Measurements from ENCODE around the gene ESPNL.
"Not testable (repeated sequence)": the region's sequence is repeated elsewhere in the genome, so short reads cannot be mapped to it uniquely, and the experiment has no call there.

Gene ESPNL

GRCh38 chr2:238114851-238115660 is 14.9 kb downstream of the ESPNL start:
- DNase-seq (ENCODE audit: low spot score): no peak

GRCh38 chr2:238115709-238116108 is 15.6 kb downstream of the ESPNL start:
- not testable (repeated sequence) for DNase-seq (ENCODE audit: low spot score)

GRCh38 chr2:238116298-238117198 is 16.4 kb downstream of the ESPNL start:
- no peak for DNase-seq (ENCODE audit: low spot score)

- no peak for DNase-seq (ENCODE audit: low spot score)
Measured at GRCh38 chr2:238117199-238118154, 17.3 kb downstream of the ESPNL start.

GRCh38 chr2:238119756-238120462 is 19.8 kb downstream of the ESPNL start:
- DNase-seq (ENCODE audit: low spot score): no peak

- DNase-seq (ENCODE audit: low spot score): no peak
Measured at GRCh38 chr2:238120463-238121298, 20.5 kb downstream of the ESPNL start.

- no peak for DNase-seq (ENCODE audit: low spot score)
Measured at GRCh38 chr2:238121511-238122286, 21.6 kb downstream of the ESPNL start.

GRCh38 chr2:238122287-238123217 is 22.4 kb downstream of the ESPNL start:
- DNase-seq (ENCODE audit: low spot score): no peak

- DNase-seq (ENCODE audit: low spot score): no peak
Measured at GRCh38 chr2:238123218-238123971, 23.3 kb downstream of the ESPNL start.

GRCh38 chr2:238123991-238124470 is 23.9 kb downstream of the ESPNL start:
- no peak for DNase-seq (ENCODE audit: low spot score)

- no peak for DNase-seq (ENCODE audit: low spot score)
Measured at GRCh38 chr2:238124488-238125126, 24.5 kb downstream of the ESPNL start.

- no peak for DNase-seq (ENCODE audit: low spot score)
Measured at GRCh38 chr2:238125127-238125885, 25.2 kb downstream of the ESPNL start.

- no peak for DNase-seq (ENCODE audit: low spot score)
Measured at GRCh38 chr2:238126338-238126737, 26.2 kb downstream of the ESPNL start.

- no peak for DNase-seq (ENCODE audit: low spot score)
Measured at GRCh38 chr2:238126775-238127164, 26.6 kb downstream of the ESPNL start.

GRCh38 chr2:238127165-238128060 is 27.3 kb downstream of the ESPNL start:
- no peak for DNase-seq (ENCODE audit: low spot score)
